A549 (cell line): ENCODE results near the gene HDHD5. TPM values are rescaled to one million over a fixed set of nuclear protein-coding genes. Genes with fewer than 3 reads are reported as not detected.

Experiments used
- ATAC-seq, 2 experiments: fragments of 200-7000 bp in 1 of 2; fragments of >200 bp in 1 of 2; cut with Nextera tagmentation in 1 of 2; cut with Tn5 transposase in 1 of 2; 3 replicates each; pipeline versions ENCODE4 v1.8.0 to v1.9.1; 2018 to 2020; ENCODE audit warnings: mild to moderate bottlenecking in 1 of 2, moderate library complexity in 1 of 2
- CTCF ChIA-PET: fragments of 300-600 bp; sonication (Branson Sonifier 250); formaldehyde crosslinking; extraction: SDS; loops from one replicate; lab custom pipeline; 2021; ENCODE audit warnings: antibody characterized with exemption, inconsistent platforms; lab: Yijun Ruan, JAX
- POLR2A ChIA-PET: fragments of 350-600 bp; formaldehyde crosslinking; extraction: SDS; loops from one replicate; lab custom pipeline; 2021; ENCODE audit warnings: antibody characterized with exemption, inconsistent platforms; lab: Yijun Ruan, JAX
- DNase-seq, 2 experiments: peaks; one replicate each; pipeline versions ENCODE4 v3.0.0 to v3.0.0-alpha.2; 2011 to 2016; ENCODE audit warnings: low read depth in 1 of 2, low spot score in 1 of 2
- FAIRE-seq: peaks from 2 replicates; lab custom pipeline; 2011; peaks lifted over from hg19 to GRCh38; lab: Jason Lieb, UNC
- H3K27ac ChIP-seq, 2 experiments: fragments of >200 bp; sonication (Bioruptor Twin); formaldehyde crosslinking; 3 replicates each; pipeline ENCODE4 v1.5.1; 2016 to 2017
- H3K4me1 ChIP-seq: fragments of >200 bp; sonication (Bioruptor Twin); formaldehyde crosslinking; 3 replicates; pipeline ENCODE4 v1.6.1; 2016
- H3K4me2 ChIP-seq: fragments of >200 bp; sonication (Bioruptor Twin); formaldehyde crosslinking; 3 replicates; pipeline ENCODE4 v1.6.1; 2016
- H3K4me3 ChIP-seq: fragments of >200 bp; sonication (Bioruptor Twin); formaldehyde crosslinking; 3 replicates; pipeline ENCODE4 v1.5.1; 2016
- H3K9me3 ChIP-seq: fragments of >200 bp; sonication (Bioruptor Twin); formaldehyde crosslinking; 3 replicates; pipeline ENCODE4 v1.6.1; 2016
- ELK1 ChIP-seq: fragments of 150-350 bp; IDR thresholded peaks from 2 replicates; pipeline ENCODE4 v1.6.1; 2014; ENCODE audit warnings: low read depth, mild to moderate bottlenecking, low read length
- EP300 ChIP-seq, 2 experiments: fragments of >200 bp; sonication (Bioruptor Twin); formaldehyde crosslinking; IDR thresholded peaks; 2 replicates in 1 of 2; 3 replicates in 1 of 2; pipeline ENCODE4 v1.6.1; 2016 to 2017
- FOSB ChIP-seq: fragments of 250-450 bp; sonication (Bioruptor Pico); IDR thresholded peaks from 2 replicates; pipeline ENCODE4 v1.5.0; 2020; ENCODE audit warnings: mild to moderate bottlenecking, moderate library complexity
- HOXA7 ChIP-seq: fragments of 250-450 bp; sonication (Bioruptor Pico); IDR thresholded peaks from 2 replicates; pipeline ENCODE4 v1.5.0; 2020; ENCODE audit warnings: mild to moderate bottlenecking, moderate library complexity
- HOXB13 ChIP-seq: fragments of 250-450 bp; sonication (Bioruptor Pico); IDR thresholded peaks from 2 replicates; pipeline ENCODE4 v1.5.0; 2020; ENCODE audit warnings: low read depth, mild to moderate bottlenecking, moderate library complexity
- JUN ChIP-seq, 2 experiments: fragments of >200 bp; sonication (Bioruptor Twin); formaldehyde crosslinking; IDR thresholded peaks; 2 replicates in 1 of 2; 3 replicates in 1 of 2; pipeline ENCODE4 v1.6.1; 2016 to 2017
- KDM1A ChIP-seq: fragments of 200-600 bp; sonication (generic); IDR thresholded peaks from 2 replicates; pipeline ENCODE4 v1.6.1; 2016; ENCODE audit warnings: low read depth, mild to moderate bottlenecking
- MYC ChIP-seq: IDR thresholded peaks from 2 replicates; pipeline ENCODE4 v1.6.1; 2012; ENCODE audit warnings: mild to moderate bottlenecking, inconsistent platforms, low read length, improper control_type of control experiment, borderline replicate concordance
- NFE2L2 ChIP-seq: fragments of 150-350 bp; conservative IDR thresholded peaks from 2 replicates; pipeline ENCODE4 v1.6.1; 2014; ENCODE audit warnings: low read length
- NPAS2 ChIP-seq: fragments of 250-450 bp; sonication (Bioruptor Pico); IDR thresholded peaks from 2 replicates; pipeline ENCODE4 v1.8.0; 2022; ENCODE audit warnings: mild to moderate bottlenecking, moderate library complexity, borderline replicate concordance
- NR3C1 ChIP-seq: fragments of >200 bp; sonication (Bioruptor Twin); formaldehyde crosslinking; IDR thresholded peaks from 3 replicates; pipeline ENCODE4 v1.6.1; 2017
- POLR2AphosphoS2 ChIP-seq: conservative IDR thresholded peaks from 2 replicates; pipeline ENCODE4 v1.6.1; 2012; ENCODE audit warnings: low read length, improper control_type of control experiment, inconsistent platforms
- RAD21 ChIP-seq, 2 experiments: fragments of >200 bp in 1 of 2; sonication (Bioruptor Twin) in 1 of 2; formaldehyde crosslinking in 1 of 2; IDR thresholded peaks in 1 of 2; conservative IDR thresholded peaks in 1 of 2; 2 replicates in 1 of 2; 3 replicates in 1 of 2; pipeline ENCODE4 v1.6.1; 2012 to 2018; ENCODE audit warnings: inconsistent platforms in 1 of 2
- RCOR1 ChIP-seq: fragments of 150-350 bp; IDR thresholded peaks from 2 replicates; pipeline ENCODE4 v1.6.1; 2014; ENCODE audit warnings: antibody characterized with exemption, low read length, low read depth
- TFCP2L1 ChIP-seq: fragments of 250-450 bp; sonication (Bioruptor Pico); IDR thresholded peaks from 2 replicates; pipeline ENCODE4 v1.5.0; 2021; ENCODE audit warnings: mild to moderate bottlenecking
- USF2 ChIP-seq: fragments of 450-650 bp; IDR thresholded peaks from 2 replicates; pipeline ENCODE4 v1.6.1; 2014; ENCODE audit warnings: antibody characterized with exemption
- ZC3H11A ChIP-seq: fragments of 450-650 bp; IDR thresholded peaks from 2 replicates; pipeline ENCODE4 v1.6.1; 2014; ENCODE audit warnings: antibody characterized with exemption, mild to moderate bottlenecking
- ZFP36 ChIP-seq: fragments of 450-650 bp; IDR thresholded peaks from 2 replicates; pipeline ENCODE4 v1.6.1; 2014; ENCODE audit warnings: borderline replicate concordance; ENCODE audit not compliant: partially characterized antibody
- ZSCAN20 ChIP-seq: fragments of 250-450 bp; sonication (Bioruptor Pico); IDR thresholded peaks from 2 replicates; pipeline ENCODE4 v1.8.0; 2022; ENCODE audit warnings: mild to moderate bottlenecking, moderate library complexity
- WGBS: methylation state at CpG from one replicate; pipeline ENCODE4 v1.1.6; 2017; ENCODE audit errors: missing lambda C conversion rate; 5-methylcytosine and 5-hydroxymethylcytosine counted together
- polyA plus RNA-seq, 4 experiments: library from polyadenylated mRNA; depleted of rRNA in 3 of 4; stranded (reverse); fragments of >200 nt; fragmentation: RNase III in 1 of 4; extraction: RNeasy Plus Mini Kit Qiagen cat#74134 plus additional on column Dnase treatment in 1 of 4; gene quantifications; 2 replicates in 3 of 4; 3 replicates in 1 of 4; pipeline ENCODE4 v1.2.3, GENCODE V29; 2011 to 2017
- TF ChIP-seq, protein P1 (sequence below): IDR thresholded peaks from 2 replicates; pipeline ENCODE4 v1.6.1; 2012; ENCODE audit warnings: low read depth, borderline replicate concordance
- TF ChIP-seq, protein P2 (sequence below): fragments of >200 bp; sonication (Bioruptor Twin); formaldehyde crosslinking; IDR thresholded peaks from 2 replicates; pipeline ENCODE4 v1.6.1; 2016
- TF ChIP-seq, protein P3 (sequence below): fragments of >200 bp; sonication (Bioruptor Twin); formaldehyde crosslinking; IDR thresholded peaks from 3 replicates; pipeline ENCODE4 v1.6.1; 2016
- TF ChIP-seq, protein P4 (sequence below): IDR thresholded peaks from 2 replicates; pipeline ENCODE4 v1.6.1; 2012

Gene HDHD5
- polyA plus RNA-seq, 2 of the 4 experiments (the other 2 are of a cell fraction), result 19.7 to 35.5 TPM

DNA sequence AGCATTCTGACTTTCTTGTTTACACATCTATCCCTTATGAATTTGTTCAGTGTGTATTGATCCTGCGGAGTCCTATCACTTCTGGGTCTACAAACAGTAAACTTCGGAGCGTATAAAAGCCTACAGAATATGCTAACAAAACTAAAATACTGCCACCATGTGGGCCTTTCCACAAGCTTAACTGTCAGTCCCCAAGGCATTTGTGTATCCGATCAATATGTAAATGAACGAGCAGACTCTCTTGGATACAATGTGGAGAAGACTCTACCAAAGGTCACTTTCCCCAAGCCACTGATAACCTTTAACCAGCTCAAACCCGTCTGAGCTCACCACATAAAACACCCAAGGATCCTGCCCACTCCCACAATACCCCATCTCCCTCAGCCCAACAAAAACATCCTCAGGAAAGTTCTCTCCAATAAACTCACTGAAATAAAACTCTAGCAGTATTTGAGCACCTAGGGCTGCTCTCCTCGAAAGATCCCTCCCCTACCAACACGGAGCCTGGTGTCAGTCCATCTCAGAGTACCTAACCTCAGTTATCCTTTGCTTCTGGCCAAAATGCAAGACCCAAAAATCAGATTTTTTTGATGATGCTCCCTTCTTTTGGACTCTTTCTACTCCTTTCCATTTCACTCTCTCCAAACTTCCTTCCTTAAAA is 42.3 kb upstream of the HDHD5 start:
- peak; percentile 45 to 56; a peak in 3 of 6 replicates for ATAC-seq
- ChIA-PET POLR2A (interaction anchor here (0.7 kb wide), 1 partner anchor 29 kb away, joined by 5 read pairs; no protein-coding TSS in a partner anchor), CTCF (interaction anchor here (0.7 to 3.9 kb wide), 5 partner anchors 9 to 406 kb away, joined by 3 to 22 read pairs (median 4); no protein-coding TSS in a partner anchor)
- Histone ChIP-seq H3K4me1 (no peaks in the 10 kb centered on the region), H3K4me2 (no peak overlapping the region), H3K4me3 (no peak overlapping the region), H3K9me3 (no peaks in the 10 kb centered on the region), H3K27ac (no peak overlapping the region)
- 15% methylated on average over 8 of the region's 8 CpGs for WGBS
- no peak for FAIRE-seq
- DNase-seq, result peak in 1 of 2 experiments; percentile 16
- TF ChIP-seq HOXB13 (CRISPR knock-in tag), result no peak
- no peak for TF ChIP-seq ZC3H11A

- WGBS, result 56% methylated on average over 18 of the region's 20 CpGs
- Histone ChIP-seq H3K4me2 (no peak overlapping the region), H3K9me3 (no peaks in the 10 kb centered on the region), H3K27ac (no peak overlapping the region), H3K4me3 (no peak overlapping the region), H3K4me1 (no peaks in the 10 kb centered on the region)
- no peak for FAIRE-seq
- no peak for TF ChIP-seq KDM1A
- TF ChIP-seq USF2, result no peak
- TF ChIP-seq NR3C1, result no peak
- TF ChIP-seq MYC, result no peak
- TF ChIP-seq EP300 (IDR thresholded peaks at IDR 0.05), result no peak
- TF ChIP-seq ELK1, result no peak
- no peak for TF ChIP-seq RAD21 (conservative IDR thresholded peaks at IDR 0.05 in 1 of 2, IDR thresholded peaks at IDR 0.05 in 1 of 2)
- no peak for TF ChIP-seq ZSCAN20 (CRISPR knock-in tag)
- TF ChIP-seq, protein P1, sequence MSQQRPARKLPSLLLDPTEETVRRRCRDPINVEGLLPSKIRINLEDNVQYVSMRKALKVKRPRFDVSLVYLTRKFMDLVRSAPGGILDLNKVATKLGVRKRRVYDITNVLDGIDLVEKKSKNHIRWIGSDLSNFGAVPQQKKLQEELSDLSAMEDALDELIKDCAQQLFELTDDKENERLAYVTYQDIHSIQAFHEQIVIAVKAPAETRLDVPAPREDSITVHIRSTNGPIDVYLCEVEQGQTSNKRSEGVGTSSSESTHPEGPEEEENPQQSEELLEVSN, result no peak
- TF ChIP-seq, protein P2, sequence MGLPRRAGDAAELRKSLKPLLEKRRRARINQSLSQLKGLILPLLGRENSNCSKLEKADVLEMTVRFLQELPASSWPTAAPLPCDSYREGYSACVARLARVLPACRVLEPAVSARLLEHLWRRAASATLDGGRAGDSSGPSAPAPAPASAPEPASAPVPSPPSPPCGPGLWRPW, result no peak
- ATAC-seq, result no peak
- DNase-seq, result no peak
- ChIA-PET POLR2A (no interaction called here), CTCF (interaction anchor here (0.6 to 3.9 kb wide), 2 partner anchors 27 to 55 kb away, joined by 4 to 22 read pairs; no protein-coding TSS in a partner anchor)
These were observed 40.1 kb upstream of the HDHD5 start for GRCh38 chr22:17199003-17199731.

DNA sequence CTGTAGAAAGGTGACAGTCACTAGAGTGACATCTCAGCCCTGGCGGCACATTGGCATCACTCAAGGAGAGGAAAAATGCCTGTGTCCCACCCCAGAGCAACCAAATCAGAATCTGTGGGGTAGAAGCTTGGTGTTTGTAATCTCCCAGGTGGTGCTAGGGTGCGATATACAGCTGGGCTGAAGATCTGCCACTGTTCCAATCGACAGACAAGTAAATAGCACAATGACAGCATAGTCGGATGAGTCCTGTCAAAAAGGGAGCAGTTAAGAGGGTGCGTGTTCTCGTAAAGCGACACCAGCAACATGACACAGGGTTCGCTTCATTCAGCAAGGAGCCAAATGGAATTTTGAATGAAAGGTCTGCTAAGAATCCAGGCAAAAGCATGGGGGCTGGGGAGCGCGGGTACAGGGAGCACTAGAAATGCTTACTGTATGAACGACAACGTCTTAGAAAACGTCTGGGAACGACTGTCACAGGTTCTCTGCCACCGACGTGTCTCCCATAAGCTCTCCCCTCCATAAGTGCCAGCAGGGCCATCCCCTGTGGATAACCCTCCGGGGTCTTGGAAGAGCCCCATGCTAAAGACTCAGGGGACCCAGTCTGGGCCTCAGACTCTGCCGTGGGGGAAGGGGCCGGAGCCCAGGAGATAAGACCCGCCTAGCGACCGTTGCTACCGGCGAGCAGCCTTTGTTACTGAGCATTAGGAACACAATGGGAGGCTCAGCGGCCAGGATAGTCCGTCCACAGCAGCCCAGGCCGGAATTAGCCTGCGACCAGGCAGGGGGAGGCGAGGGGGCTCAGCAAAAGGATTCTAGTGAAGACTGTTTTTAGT is 39.3 kb upstream of the HDHD5 start:
- Histone ChIP-seq H3K4me2 (no peak overlapping the region), H3K4me3 (no peak overlapping the region), H3K9me3 (no peaks in the 10 kb centered on the region), H3K27ac (no peak overlapping the region), H3K4me1 (no peaks in the 10 kb centered on the region)
- ChIA-PET CTCF (no interaction called here), POLR2A (no interaction called here)
- FAIRE-seq (no peak), DNase-seq (no peak), ATAC-seq (no peak; a peak in 1 of 6 replicates)
- WGBS, result 72% methylated on average over 20 of the region's 29 CpGs
- TF ChIP-seq TFCP2L1 (CRISPR knock-in tag) (no peak), NPAS2 (CRISPR knock-in tag) (no peak), FOSB (CRISPR knock-in tag) (no peak), ELK1 (no peak), HOXA7 (CRISPR knock-in tag) (no peak), USF2 (no peak), JUN (IDR thresholded peaks at IDR 0.05) (no peak), ZFP36 (no peak), POLR2AphosphoS2 (no peak), KDM1A (no peak), RCOR1 (no peak), NFE2L2 (no peak)
- TF ChIP-seq, protein P3, sequence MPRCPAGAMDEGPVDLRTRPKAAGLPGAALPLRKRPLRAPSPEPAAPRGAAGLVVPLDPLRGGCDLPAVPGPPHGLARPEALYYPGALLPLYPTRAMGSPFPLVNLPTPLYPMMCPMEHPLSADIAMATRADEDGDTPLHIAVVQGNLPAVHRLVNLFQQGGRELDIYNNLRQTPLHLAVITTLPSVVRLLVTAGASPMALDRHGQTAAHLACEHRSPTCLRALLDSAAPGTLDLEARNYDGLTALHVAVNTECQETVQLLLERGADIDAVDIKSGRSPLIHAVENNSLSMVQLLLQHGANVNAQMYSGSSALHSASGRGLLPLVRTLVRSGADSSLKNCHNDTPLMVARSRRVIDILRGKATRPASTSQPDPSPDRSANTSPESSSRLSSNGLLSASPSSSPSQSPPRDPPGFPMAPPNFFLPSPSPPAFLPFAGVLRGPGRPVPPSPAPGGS, result no peak
- TF ChIP-seq, protein P4, sequence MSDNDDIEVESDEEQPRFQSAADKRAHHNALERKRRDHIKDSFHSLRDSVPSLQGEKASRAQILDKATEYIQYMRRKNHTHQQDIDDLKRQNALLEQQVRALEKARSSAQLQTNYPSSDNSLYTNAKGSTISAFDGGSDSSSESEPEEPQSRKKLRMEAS, result no peak
